ENCODE results near the gene PNPLA7.
A peak's percentile ranks its signal among the peaks of the same experiment; 100 is the strongest.

PNPLA7 gene

DNA sequence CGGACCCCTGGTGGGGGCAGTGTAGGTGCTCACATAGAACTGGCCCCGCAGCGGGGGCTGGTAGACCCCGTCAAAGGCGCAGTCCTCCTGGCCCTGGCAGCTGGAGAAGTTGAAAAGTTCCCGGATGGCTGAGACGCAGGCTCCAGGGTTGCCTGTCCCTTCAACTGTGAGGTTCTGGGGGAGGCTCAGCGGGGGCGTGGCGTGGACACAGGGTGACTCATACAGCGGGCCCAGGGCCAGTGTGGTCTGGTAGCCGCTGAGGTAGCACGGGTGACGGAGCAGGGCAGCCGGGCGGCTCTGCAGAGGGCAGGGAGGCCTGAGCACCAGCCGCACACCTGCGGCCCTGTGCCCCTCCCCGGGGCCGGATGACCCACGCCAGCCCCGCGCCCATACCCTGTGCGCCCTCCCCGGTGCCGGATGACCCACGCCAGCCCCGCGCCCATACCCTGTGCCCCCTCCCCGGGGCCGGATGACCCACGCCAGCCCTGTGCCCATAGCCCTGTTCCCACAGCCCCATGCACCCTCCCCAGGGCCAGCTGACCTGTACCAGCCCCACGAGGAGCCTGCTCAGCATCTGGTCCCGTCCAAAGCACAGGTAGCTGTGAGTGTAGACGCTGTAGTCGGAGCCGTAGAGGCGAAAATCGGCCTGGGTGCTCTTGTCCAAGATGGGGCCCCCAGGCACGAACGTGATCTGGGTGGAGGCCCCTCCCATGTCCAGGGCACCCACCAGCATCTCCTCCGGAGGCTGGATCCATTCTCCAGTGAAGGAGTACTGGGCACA, 114.0 kb downstream of the PNPLA7 start:
- Histone ChIP-seq H4K8ac (ENCODE audit: low read length) (no peak overlapping the region), H3K4me1 (ENCODE audit: control insufficient read depth, insufficient read depth, low read depth, low read length) (peaks cover 45% of the 10 kb centered on the region), H3K14ac (ENCODE audit: low read length in 2 of 2) (peak overlapping the region in 1 of 2 experiments; percentile 32), H2BK12ac (ENCODE audit: low read length in 2 of 2) (no peak overlapping the region), H2BK15ac (ENCODE audit: low read depth, poor library complexity, severe bottlenecking) (no peak overlapping the region), H2AFZ (ENCODE audit: low read depth, low read length) (no peak overlapping the region), H3K36me3 (ENCODE audit: control insufficient read depth in 1 of 2, insufficient read depth in 2 of 2, low read depth in 1 of 2, low read length in 2 of 2) (no peaks in the 10 kb centered on the region), H3K27ac (ENCODE audit: low read length, poor library complexity, severe bottlenecking) (peak overlapping the region; percentile 38), H2BK5ac (ENCODE audit: low read depth, low read length, poor library complexity, severe bottlenecking) (peak overlapping the region; percentile 54), H3K4me3 (ENCODE audit: insufficient read depth in 1 of 2, low read depth in 1 of 2, low read length in 2 of 2) (no peak overlapping the region), H3K27me3 (ENCODE audit: control insufficient read depth in 1 of 2, insufficient read depth in 1 of 2, low read length in 2 of 2) (peaks cover 3 to 24% of the 10 kb centered on the region in 2 experiments), H3K79me1 (replicated peaks; ENCODE audit: low read length, poor library complexity, severe bottlenecking) (no peaks in the 10 kb centered on the region), H3K9me3 (ENCODE audit: control insufficient read depth, low read length) (no peaks in the 10 kb centered on the region), H3K4ac (ENCODE audit: low read depth in 1 of 2, low read length in 2 of 2) (no peak overlapping the region), H3K23ac (ENCODE audit: low read length in 2 of 2) (no peak overlapping the region), H3K18ac (ENCODE audit: low read depth in 1 of 2, low read length in 2 of 2) (no peak overlapping the region), H4K91ac (ENCODE audit: low read length) (no peak overlapping the region), H2BK120ac (ENCODE audit: low read depth, low read length) (no peak overlapping the region), H3K4me2 (ENCODE audit: low read length, poor library complexity, severe bottlenecking) (peak overlapping the region; percentile 56), H2AK5ac (ENCODE audit: low read length, severe bottlenecking) (peak overlapping the region; percentile 72), H3K9ac (ENCODE audit: low read length) (peak overlapping the region; percentile 70)
- peak; percentile 65 for DNase-seq
- 81% methylated on average over 42 of the region's 42 CpGs for WGBS

DNA sequence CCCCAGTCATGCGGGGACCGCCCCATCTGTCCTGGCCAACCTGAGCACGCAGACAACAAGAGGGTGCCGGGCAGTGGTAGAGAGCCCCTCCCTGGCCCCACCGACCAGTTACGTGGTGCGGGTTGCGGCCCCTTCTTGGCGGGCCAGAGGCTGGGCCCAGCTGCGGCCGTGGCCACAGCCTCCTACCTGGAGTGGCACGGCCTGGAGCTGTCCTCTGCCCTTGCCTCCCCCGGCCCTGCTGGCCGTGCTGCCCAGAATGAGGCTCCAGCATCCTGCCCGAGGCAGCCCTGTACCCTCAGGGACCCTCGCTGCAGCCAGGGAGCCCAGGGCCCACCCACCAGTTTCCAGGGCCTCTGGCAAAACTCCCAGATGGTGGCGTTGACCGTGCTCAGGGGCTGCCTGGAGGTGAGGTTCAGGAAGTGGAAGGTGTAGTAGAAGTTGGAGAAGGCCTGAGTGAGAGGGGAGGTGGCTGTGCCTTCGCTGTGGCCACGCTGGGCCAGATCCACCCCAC, 114.8 kb downstream of the PNPLA7 start:
- peak overlapping the region; percentile 56 for H3K4me2 ChIP-seq (ENCODE audit: low read length, poor library complexity, severe bottlenecking)
- peaks cover 3 to 24% of the 10 kb centered on the region in 2 experiments for H3K27me3 ChIP-seq (ENCODE audit: control insufficient read depth in 1 of 2, insufficient read depth in 1 of 2, low read length in 2 of 2)
- H4K8ac ChIP-seq (ENCODE audit: low read length), result no peak overlapping the region
- H3K9me3 ChIP-seq (ENCODE audit: control insufficient read depth, low read length), result no peaks in the 10 kb centered on the region
- H2BK5ac ChIP-seq (ENCODE audit: low read depth, low read length, poor library complexity, severe bottlenecking), result peak overlapping the region; percentile 54
- peaks cover 44% of the 10 kb centered on the region for H3K4me1 ChIP-seq (ENCODE audit: control insufficient read depth, insufficient read depth, low read depth, low read length)
- H3K23ac ChIP-seq (ENCODE audit: low read length in 2 of 2), result no peak overlapping the region
- H4K91ac ChIP-seq (ENCODE audit: low read length), result no peak overlapping the region
- no peak overlapping the region for H3K14ac ChIP-seq (ENCODE audit: low read length in 2 of 2)
- no peak for DNase-seq
- H3K18ac ChIP-seq (ENCODE audit: low read depth in 1 of 2, low read length in 2 of 2), result no peak overlapping the region
- peak overlapping the region; percentile 72 for H2AK5ac ChIP-seq (ENCODE audit: low read length, severe bottlenecking)
- no peak overlapping the region for H2BK12ac ChIP-seq (ENCODE audit: low read length in 2 of 2)
- H3K4me3 ChIP-seq (ENCODE audit: insufficient read depth in 1 of 2, low read depth in 1 of 2, low read length in 2 of 2), result no peak overlapping the region
- H3K27ac ChIP-seq (ENCODE audit: low read length, poor library complexity, severe bottlenecking), result peak overlapping the region; percentile 38
- H3K9ac ChIP-seq (ENCODE audit: low read length), result peak overlapping the region; percentile 70
- H3K36me3 ChIP-seq (ENCODE audit: control insufficient read depth in 1 of 2, insufficient read depth in 2 of 2, low read depth in 1 of 2, low read length in 2 of 2), result no peaks in the 10 kb centered on the region
- no peak overlapping the region for H2BK120ac ChIP-seq (ENCODE audit: low read depth, low read length)
- 88% methylated on average over 20 of the region's 20 CpGs for WGBS
- H2AFZ ChIP-seq (ENCODE audit: low read depth, low read length), result no peak overlapping the region
- H3K4ac ChIP-seq (ENCODE audit: low read depth in 1 of 2, low read length in 2 of 2), result no peak overlapping the region
- no peaks in the 10 kb centered on the region for H3K79me1 ChIP-seq (replicated peaks; ENCODE audit: low read length, poor library complexity, severe bottlenecking)
- H2BK15ac ChIP-seq (ENCODE audit: low read depth, poor library complexity, severe bottlenecking), result no peak overlapping the region

DNA sequence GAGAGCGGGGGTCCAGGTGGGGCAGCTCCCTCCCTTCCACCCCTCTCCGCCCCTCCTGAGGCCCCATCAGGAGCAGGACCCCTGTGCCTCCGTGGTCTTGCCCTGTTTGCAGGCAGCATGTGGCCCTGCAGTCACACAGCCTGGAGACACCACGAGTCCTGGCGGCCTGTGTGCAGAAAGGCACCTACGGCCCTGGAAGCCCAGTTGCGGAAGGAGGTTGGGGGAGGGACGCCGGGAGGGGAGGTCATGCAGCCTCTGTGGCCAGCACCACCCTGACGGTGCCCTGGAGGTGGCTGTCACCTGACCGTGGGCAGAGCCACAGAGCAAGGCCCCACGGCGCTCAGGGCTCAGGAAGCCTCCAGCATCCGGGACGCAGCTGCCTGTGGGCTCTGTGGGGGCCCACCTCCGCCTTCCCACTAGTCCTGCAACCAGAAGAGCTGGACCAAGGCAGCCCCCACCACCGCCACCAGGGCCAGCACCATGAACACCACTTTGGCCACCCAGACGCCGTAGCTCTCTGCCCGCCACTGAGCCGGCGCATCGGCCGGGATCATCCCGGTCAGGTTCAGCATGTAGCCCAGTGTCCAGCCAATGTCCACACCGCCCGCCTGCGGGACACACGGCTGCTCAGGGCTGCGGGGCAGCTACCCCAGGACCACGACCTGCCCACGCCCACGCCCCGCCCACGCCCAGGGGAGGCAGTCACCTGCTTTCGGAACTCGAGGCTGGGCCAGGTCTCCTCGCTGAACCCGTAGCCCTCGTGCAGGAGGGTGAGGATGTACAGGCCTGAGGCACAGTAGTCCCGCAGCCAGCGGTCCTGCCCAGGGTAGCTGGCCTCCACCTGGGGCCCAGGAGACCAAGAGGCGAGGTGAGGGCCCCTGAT, 115.5 kb downstream of the PNPLA7 start:
- Histone ChIP-seq H2BK15ac (ENCODE audit: low read depth, poor library complexity, severe bottlenecking) (no peak overlapping the region), H3K4me3 (ENCODE audit: insufficient read depth in 1 of 2, low read depth in 1 of 2, low read length in 2 of 2) (no peak overlapping the region), H2AK5ac (ENCODE audit: low read length, severe bottlenecking) (no peak overlapping the region), H3K23ac (ENCODE audit: low read length in 2 of 2) (no peak overlapping the region), H3K36me3 (ENCODE audit: control insufficient read depth in 1 of 2, insufficient read depth in 2 of 2, low read depth in 1 of 2, low read length in 2 of 2) (no peaks in the 10 kb centered on the region), H3K27me3 (ENCODE audit: control insufficient read depth in 1 of 2, insufficient read depth in 1 of 2, low read length in 2 of 2) (peaks cover 3 to 24% of the 10 kb centered on the region in 2 experiments), H2BK120ac (ENCODE audit: low read depth, low read length) (no peak overlapping the region), H3K9ac (ENCODE audit: low read length) (no peak overlapping the region), H3K9me3 (ENCODE audit: control insufficient read depth, low read length) (no peaks in the 10 kb centered on the region), H3K4me2 (ENCODE audit: low read length, poor library complexity, severe bottlenecking) (no peak overlapping the region), H4K8ac (ENCODE audit: low read length) (no peak overlapping the region), H3K18ac (ENCODE audit: low read depth in 1 of 2, low read length in 2 of 2) (no peak overlapping the region), H2BK5ac (ENCODE audit: low read depth, low read length, poor library complexity, severe bottlenecking) (no peak overlapping the region), H4K91ac (ENCODE audit: low read length) (no peak overlapping the region), H2BK12ac (ENCODE audit: low read length in 2 of 2) (no peak overlapping the region), H3K4ac (ENCODE audit: low read depth in 1 of 2, low read length in 2 of 2) (no peak overlapping the region), H3K79me1 (replicated peaks; ENCODE audit: low read length, poor library complexity, severe bottlenecking) (no peaks in the 10 kb centered on the region), H2AFZ (ENCODE audit: low read depth, low read length) (no peak overlapping the region), H3K27ac (ENCODE audit: low read length, poor library complexity, severe bottlenecking) (no peak overlapping the region), H3K14ac (ENCODE audit: low read length in 2 of 2) (no peak overlapping the region), H3K4me1 (ENCODE audit: control insufficient read depth, insufficient read depth, low read depth, low read length) (peaks cover 48% of the 10 kb centered on the region)
- 90% methylated on average over 42 of the region's 43 CpGs for WGBS
- no peak for DNase-seq

DNA sequence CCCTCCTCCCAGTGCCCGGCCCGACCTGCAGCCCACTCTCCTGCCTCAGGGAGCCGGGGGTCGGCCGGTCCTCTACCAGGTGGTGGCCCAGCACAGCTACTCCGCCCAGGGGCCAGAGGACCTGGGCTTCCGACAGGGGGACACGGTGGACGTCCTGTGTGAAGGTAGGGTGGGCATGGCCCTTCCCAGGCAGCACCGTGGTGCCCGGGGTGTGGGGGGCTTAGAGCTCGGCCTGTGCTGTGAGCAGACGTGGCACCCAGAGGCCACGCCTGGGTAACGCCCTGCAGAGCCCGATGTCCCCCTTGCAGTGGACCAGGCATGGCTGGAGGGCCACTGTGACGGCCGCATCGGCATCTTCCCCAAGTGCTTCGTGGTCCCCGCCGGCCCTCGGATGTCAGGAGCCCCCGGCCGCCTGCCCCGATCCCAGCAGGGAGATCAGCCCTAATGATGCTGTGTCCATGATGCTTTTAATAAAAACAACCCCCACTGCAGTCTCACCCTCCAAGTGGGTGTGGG, 116.2 kb downstream of the PNPLA7 start:
- H3K79me1 ChIP-seq (replicated peaks; ENCODE audit: low read length, poor library complexity, severe bottlenecking), result no peaks in the 10 kb centered on the region
- no peak overlapping the region for H2BK15ac ChIP-seq (ENCODE audit: low read depth, poor library complexity, severe bottlenecking)
- H4K91ac ChIP-seq (ENCODE audit: low read length), result no peak overlapping the region
- H3K4ac ChIP-seq (ENCODE audit: low read depth in 1 of 2, low read length in 2 of 2), result no peak overlapping the region
- no peak overlapping the region for H3K18ac ChIP-seq (ENCODE audit: low read depth in 1 of 2, low read length in 2 of 2)
- no peak overlapping the region for H2AFZ ChIP-seq (ENCODE audit: low read depth, low read length)
- no peak overlapping the region for H3K9ac ChIP-seq (ENCODE audit: low read length)
- H2AK5ac ChIP-seq (ENCODE audit: low read length, severe bottlenecking), result no peak overlapping the region
- H3K9me3 ChIP-seq (ENCODE audit: control insufficient read depth, low read length), result no peaks in the 10 kb centered on the region
- WGBS, result 92% methylated on average over 26 of the region's 26 CpGs
- H2BK12ac ChIP-seq (ENCODE audit: low read length in 2 of 2), result no peak overlapping the region
- no peak overlapping the region for H4K8ac ChIP-seq (ENCODE audit: low read length)
- H3K4me2 ChIP-seq (ENCODE audit: low read length, poor library complexity, severe bottlenecking), result no peak overlapping the region
- H3K27me3 ChIP-seq (ENCODE audit: control insufficient read depth in 1 of 2, insufficient read depth in 1 of 2, low read length in 2 of 2), result peaks cover 3 to 17% of the 10 kb centered on the region in 2 experiments
- H2BK5ac ChIP-seq (ENCODE audit: low read depth, low read length, poor library complexity, severe bottlenecking), result no peak overlapping the region
- DNase-seq, result no peak
- peak overlapping the region in 1 of 2 experiments; percentile 29 for H3K4me3 ChIP-seq (ENCODE audit: insufficient read depth in 1 of 2, low read depth in 1 of 2, low read length in 2 of 2)
- peaks cover 48% of the 10 kb centered on the region for H3K4me1 ChIP-seq (ENCODE audit: control insufficient read depth, insufficient read depth, low read depth, low read length)
- H3K14ac ChIP-seq (ENCODE audit: low read length in 2 of 2), result peak overlapping the region in 1 of 2 experiments; percentile 46
- H3K36me3 ChIP-seq (ENCODE audit: control insufficient read depth in 1 of 2, insufficient read depth in 2 of 2, low read depth in 1 of 2, low read length in 2 of 2), result no peaks in the 10 kb centered on the region
- no peak overlapping the region for H2BK120ac ChIP-seq (ENCODE audit: low read depth, low read length)
- H3K27ac ChIP-seq (ENCODE audit: low read length, poor library complexity, severe bottlenecking), result no peak overlapping the region
- no peak overlapping the region for H3K23ac ChIP-seq (ENCODE audit: low read length in 2 of 2)

Data from mesenchymal stem cell (in vitro differentiated cells and primary cell).